Thyroid gland (tissue), 4 donors: ENCODE data around the gene PTPA.

Experiments
- CTCF ChIP-seq, 6 experiments: fragments of 200-600 bp in 3 of 6; fragments of 450-650 bp in 3 of 6; sonication (generic) in 3 of 6; IDR thresholded peaks; one replicate each; pipeline ENCODE4 v1.5.1; 2016 to 2019; ENCODE audit warnings: antibody characterized with exemption in 6 of 6, mild to moderate bottlenecking in 2 of 6, inconsistent platforms in 1 of 6, moderate library complexity in 1 of 6
- POLR2A ChIP-seq, 2 donors: fragments of 450-650 bp; IDR thresholded peaks; one replicate each; pipeline ENCODE4 v1.6.1; 2017; ENCODE audit warnings: antibody characterized with exemption in 2 of 2, mild to moderate bottlenecking in 2 of 2, moderate library complexity in 1 of 2

- TF ChIP-seq CTCF (IDR thresholded peaks at IDR 0.05) (no peak), POLR2A (IDR thresholded peaks at IDR 0.05) (peak in 1 of 2 donors; percentile 5)
Measured at GRCh38 chr9:129176701-129177442, 65.7 kb downstream of the PTPA start.
